Endothelial cell (in vitro differentiated cells): ENCODE data around the gene SH3BP5L. TPM values are rescaled to one million over a fixed set of nuclear protein-coding genes. Genes with fewer than 3 reads are reported as not detected.

Experiments
- DNase-seq: peaks from one replicate; pipeline ENCODE4 v3.0.0; 2021; ENCODE audit warnings: low spot score
- H3K27ac Mint-ChIP-seq: one replicate; pipeline ENCODE4 v1.8.0; 2021; ENCODE audit warnings: mixed read lengths, inconsistent platforms; ENCODE audit not compliant: unreplicated experiment
- H3K27me3 Mint-ChIP-seq: one replicate; pipeline ENCODE4 v1.8.0; 2021; ENCODE audit warnings: mild to moderate bottlenecking, moderate library complexity, mixed read lengths, inconsistent platforms; ENCODE audit not compliant: unreplicated experiment
- H3K36me3 Mint-ChIP-seq: one replicate; pipeline ENCODE4 v1.8.0; 2021; ENCODE audit warnings: mild to moderate bottlenecking, low read depth, mixed read lengths, inconsistent platforms; ENCODE audit not compliant: unreplicated experiment
- H3K4me1 Mint-ChIP-seq: one replicate; pipeline ENCODE4 v1.8.0; 2021; ENCODE audit warnings: mild to moderate bottlenecking, mixed read lengths, inconsistent platforms; ENCODE audit not compliant: unreplicated experiment
- H3K4me3 Mint-ChIP-seq: one replicate; pipeline ENCODE4 v1.8.0; 2021; ENCODE audit warnings: mild to moderate bottlenecking, mixed read lengths, inconsistent platforms; ENCODE audit not compliant: unreplicated experiment
- H3K9me3 Mint-ChIP-seq: one replicate; pipeline ENCODE4 v1.8.0; 2021; ENCODE audit warnings: mixed read lengths, inconsistent platforms; ENCODE audit not compliant: unreplicated experiment
- total RNA-seq: library from RNA; stranded (reverse); fragmentation: NEBNext Ultra II Directional; extraction: Animal tissue kit (Norgen Biotek cat#: 25700); gene quantifications from one replicate; pipeline ENCODE4 v1.2.1, GENCODE V29; 2021; ENCODE audit not compliant: unreplicated experiment
- TF ChIP-seq, protein P1 (sequence below): fragments of 200-600 bp; sonication (generic); IDR thresholded peaks from one replicate; pipeline ENCODE4 v1.5.0; 2021; ENCODE audit warnings: antibody characterized with exemption; ENCODE audit not compliant: unreplicated experiment

SH3BP5L gene
- total RNA-seq, 1 donor from 2014 or later = 30.7 TPM

DNA sequence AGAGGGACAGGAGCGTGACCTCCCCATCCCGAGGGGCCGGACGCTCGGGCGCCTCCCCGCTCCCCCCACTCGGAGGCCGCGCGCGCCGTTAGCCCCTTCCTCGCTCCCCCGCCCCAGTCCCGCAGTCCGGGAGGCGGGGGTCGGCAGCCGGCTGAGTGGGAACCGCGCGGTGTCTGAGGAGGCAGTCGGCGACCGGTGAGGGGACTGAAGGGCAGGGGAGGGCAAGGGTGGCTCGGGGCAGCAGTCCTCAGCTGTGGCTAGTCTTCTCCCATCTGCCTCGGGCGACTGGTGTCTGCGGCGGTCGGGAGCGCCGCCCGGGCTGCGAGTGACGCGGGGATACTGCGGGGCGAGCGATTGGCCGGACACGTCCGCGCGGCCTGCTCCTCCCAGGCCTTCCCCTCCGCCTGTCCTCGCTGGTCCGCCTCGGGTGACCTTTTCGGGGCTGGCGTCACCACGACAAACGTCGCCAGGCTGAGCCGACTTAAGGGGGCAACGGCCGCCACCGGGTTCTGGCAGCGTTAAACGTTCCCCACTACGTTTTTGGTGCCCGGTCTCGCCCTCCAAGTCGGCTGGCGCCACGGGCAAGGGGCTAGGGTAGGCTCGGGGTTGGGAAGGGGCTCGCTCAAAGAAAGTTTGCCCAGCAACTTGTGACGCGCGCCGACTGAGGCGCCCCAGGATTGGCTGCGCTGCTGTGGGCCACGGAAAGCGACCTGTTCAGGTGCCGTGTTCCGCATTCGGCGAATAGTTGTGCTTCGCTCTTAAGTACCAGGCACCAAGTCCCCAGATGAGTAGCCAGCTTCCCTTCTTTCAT is 12.8 kb upstream of the SH3BP5L start:
- TF ChIP-seq, protein P1, sequence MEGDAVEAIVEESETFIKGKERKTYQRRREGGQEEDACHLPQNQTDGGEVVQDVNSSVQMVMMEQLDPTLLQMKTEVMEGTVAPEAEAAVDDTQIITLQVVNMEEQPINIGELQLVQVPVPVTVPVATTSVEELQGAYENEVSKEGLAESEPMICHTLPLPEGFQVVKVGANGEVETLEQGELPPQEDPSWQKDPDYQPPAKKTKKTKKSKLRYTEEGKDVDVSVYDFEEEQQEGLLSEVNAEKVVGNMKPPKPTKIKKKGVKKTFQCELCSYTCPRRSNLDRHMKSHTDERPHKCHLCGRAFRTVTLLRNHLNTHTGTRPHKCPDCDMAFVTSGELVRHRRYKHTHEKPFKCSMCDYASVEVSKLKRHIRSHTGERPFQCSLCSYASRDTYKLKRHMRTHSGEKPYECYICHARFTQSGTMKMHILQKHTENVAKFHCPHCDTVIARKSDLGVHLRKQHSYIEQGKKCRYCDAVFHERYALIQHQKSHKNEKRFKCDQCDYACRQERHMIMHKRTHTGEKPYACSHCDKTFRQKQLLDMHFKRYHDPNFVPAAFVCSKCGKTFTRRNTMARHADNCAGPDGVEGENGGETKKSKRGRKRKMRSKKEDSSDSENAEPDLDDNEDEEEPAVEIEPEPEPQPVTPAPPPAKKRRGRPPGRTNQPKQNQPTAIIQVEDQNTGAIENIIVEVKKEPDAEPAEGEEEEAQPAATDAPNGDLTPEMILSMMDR = no peak
- peak overlapping the region; percentile 89 for H3K27ac Mint-ChIP-seq
- peak overlapping the region; percentile 92 for H3K4me3 Mint-ChIP-seq
- peak; percentile 89 for DNase-seq
- H3K36me3 Mint-ChIP-seq = no peaks in the 10 kb centered on the region
- H3K27me3 Mint-ChIP-seq = peaks cover 8% of the 10 kb centered on the region
- no peaks in the 10 kb centered on the region for H3K9me3 Mint-ChIP-seq
- H3K4me1 Mint-ChIP-seq = peaks cover 10% of the 10 kb centered on the region

DNA sequence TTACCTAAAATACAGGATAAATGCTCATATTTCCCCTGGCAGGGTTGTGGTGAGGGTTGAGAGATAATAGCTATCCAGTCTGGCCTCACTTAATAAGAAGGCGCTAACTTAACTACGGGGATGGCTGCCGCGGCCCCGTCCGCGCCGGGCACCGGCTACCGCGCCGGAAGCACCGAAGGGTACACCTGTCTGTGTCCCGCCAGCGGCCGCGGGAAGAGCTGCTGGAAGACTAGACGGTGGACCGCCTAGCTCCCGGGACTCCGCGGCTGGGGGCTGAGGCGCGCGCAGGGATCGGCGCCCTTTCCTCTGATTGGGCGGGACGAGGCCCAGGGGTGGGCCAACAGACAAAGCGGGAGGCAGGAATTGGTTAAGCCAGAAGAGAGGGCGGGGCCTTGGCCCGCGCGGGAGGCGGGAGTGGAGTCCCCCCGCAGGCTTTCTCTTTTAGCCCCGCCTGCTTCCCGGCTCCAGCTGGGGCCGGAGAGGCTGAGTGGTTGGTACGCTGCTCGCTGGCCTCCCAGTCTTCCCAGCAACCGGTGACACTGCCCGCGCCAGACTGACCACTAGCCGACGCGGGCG is 12.2 kb upstream of the SH3BP5L start, which contains the start of gene ZNF672:
TSS of gene ZNF672 (plus strand) at position 444 of the 576 bp plus-strand sequence. CDS start 9,051 bp downstream, outside the sequence.
- Mint-ChIP-seq H3K4me3 (peak within 1 kb of the TSS; percentile 92), H3K27ac (peak within 1 kb of the TSS; percentile 89), H3K4me1 (peaks cover 10% of the 10 kb centered on the region), H3K27me3 (peaks cover 8% of the 10 kb centered on the region), H3K36me3 (no peaks in the 10 kb centered on the region), H3K9me3 (no peaks in the 10 kb centered on the region)
- DNase-seq = peak; percentile 97
- TF ChIP-seq, protein P1 = no peak

DNA sequence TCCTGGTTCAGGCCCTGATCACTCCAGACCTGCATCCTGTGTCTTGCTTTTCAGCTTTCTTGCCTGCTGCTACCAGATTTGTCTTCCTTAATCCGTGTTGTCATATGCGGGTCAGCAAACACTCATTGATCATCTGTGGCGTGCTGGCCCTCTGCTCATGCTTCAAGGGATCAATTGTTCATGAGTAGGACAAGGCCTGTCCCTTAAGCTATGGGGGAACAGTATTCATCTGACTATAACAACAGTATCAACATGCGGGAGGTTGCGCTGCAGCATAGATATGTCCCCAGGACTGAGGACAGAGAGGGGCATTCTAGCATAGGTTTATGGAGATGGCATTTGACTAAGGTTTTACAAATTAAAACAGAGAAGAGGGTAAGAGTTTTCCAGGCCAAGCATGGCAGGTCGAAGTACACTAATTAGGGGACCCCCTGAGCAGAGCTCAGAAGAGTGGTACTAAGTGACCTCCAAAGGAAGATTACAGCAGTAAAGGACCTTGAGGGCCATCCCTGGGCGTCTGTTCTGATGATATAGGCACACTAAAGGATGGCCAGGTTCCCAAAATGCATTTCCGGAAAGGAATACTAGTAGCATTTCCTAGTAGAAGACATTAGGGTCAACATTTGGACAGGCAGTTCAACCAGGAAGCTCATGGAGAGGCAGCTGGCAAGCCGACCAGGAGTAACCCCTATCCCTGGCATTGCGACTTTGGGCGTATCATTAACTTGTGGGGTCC is 11.5 kb upstream of the SH3BP5L start:
- H3K4me1 Mint-ChIP-seq = peaks cover 10% of the 10 kb centered on the region
- H3K36me3 Mint-ChIP-seq = no peaks in the 10 kb centered on the region
- H3K4me3 Mint-ChIP-seq = no peak overlapping the region
- no peak overlapping the region for H3K27ac Mint-ChIP-seq
- TF ChIP-seq, protein P1 = no peak
- no peak for DNase-seq
- H3K27me3 Mint-ChIP-seq = peaks cover 8% of the 10 kb centered on the region
- no peaks in the 10 kb centered on the region for H3K9me3 Mint-ChIP-seq

DNA sequence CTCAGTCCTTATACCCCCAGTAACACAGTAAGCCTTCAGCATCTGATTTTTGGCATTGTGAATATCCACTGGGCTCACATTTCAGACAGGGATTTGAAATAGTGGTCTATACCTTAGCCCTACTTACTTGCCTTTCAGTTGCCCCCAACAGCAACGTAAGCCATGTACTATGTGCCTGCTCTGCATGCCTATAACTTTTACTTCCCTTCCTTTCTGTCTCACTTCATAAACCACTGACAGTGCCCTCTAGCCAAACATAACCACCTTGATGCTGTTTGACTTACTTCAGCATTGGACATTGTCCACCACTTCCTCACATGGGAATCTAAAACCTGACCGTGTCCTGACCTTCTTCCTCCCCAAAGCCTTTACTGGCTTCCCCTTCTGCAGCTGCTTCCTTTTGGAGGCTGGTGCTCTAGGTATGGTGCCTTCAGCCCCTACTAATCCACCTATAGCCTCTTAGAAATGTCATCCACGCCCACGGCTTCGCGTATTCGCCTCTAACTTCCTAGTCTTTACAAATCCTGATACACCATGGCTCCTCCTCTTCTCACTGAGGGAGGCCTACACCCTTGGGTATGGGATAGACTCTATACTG is 8.7 kb upstream of the SH3BP5L start:
- Mint-ChIP-seq H3K9me3 (no peaks in the 10 kb centered on the region), H3K4me3 (no peak overlapping the region), H3K4me1 (no peaks in the 10 kb centered on the region), H3K27ac (no peak overlapping the region), H3K27me3 (peaks cover 5% of the 10 kb centered on the region), H3K36me3 (peaks cover 5% of the 10 kb centered on the region)
- TF ChIP-seq, protein P1 = no peak
- DNase-seq = no peak
